Cardiac fibroblast (primary cell): ENCODE measurements around the gene UBLCP1.

Source experiments
- DNase-seq, 2 donors: peaks; one replicate each; pipeline versions ENCODE4 v3.0.0 to v3.0.0-alpha.2; 2010; ENCODE audit warnings: low read depth in 2 of 2
- H3K4me3 ChIP-seq, 2 donors: replicated peaks in 1 of 2; 1 replicate in 1 of 2; 2 replicates in 1 of 2; pipeline ENCODE4 v1.5.1; 2011; ENCODE audit warnings: low read depth in 2 of 2, low read length in 2 of 2, mild to moderate bottlenecking in 2 of 2, moderate library complexity in 1 of 2
- CTCF ChIP-seq: IDR thresholded peaks from one replicate; pipeline ENCODE4 v1.5.1; 2011; ENCODE audit warnings: low read depth, mild to moderate bottlenecking, low read length, inconsistent platforms

UBLCP1 gene

GRCh38 chr5:159309689-159310433 is 46.8 kb downstream of the UBLCP1 start:
- no peak for DNase-seq
- no peak for TF ChIP-seq CTCF
- no peak overlapping the region for H3K4me3 ChIP-seq

GRCh38 chr5:159310511-159310910 is 47.4 kb downstream of the UBLCP1 start:
- no peak for DNase-seq
- no peak for TF ChIP-seq CTCF
- no peak overlapping the region for H3K4me3 ChIP-seq

DNA sequence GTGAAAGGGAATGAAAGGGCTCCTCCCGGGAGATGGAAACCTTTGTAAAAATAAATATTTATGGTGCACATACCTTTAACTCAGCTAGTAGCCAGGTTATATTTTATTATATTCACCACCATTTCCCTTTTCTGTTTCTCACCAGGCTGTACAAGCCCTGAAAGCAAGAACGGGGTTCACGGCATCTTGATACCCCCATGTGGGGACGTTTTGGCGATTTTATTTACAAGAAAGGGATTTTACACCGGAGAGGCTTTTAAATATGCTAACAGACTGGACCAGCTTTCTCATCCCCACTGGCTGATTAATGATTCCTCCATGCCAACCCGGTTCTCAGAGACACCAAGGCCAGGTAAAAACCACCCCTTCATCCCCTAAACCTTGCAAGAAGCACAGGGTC is 48.0 kb downstream of the UBLCP1 start:
- no peak for TF ChIP-seq CTCF
- H3K4me3 ChIP-seq, result no peak overlapping the region
- DNase-seq, result no peak

DNA sequence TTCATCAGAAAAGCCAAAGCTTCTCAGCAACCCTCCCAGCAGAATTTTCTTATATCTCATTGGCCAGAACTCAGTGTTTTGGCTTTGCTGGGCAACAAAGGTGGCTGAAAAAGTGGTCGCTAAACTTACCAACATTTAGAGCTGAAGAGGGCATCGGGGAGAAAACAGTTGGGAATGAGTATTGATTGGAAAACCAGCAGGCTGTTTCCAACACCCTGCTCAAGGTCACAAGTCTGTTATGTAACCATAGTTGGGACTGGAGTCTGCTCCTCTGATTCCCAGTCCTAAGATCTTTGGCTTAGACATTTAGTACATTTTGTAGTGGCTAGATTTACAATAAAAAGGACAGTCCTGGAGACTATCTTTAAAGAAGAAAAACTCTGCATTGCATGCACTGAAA is 50.1 kb downstream of the UBLCP1 start:
- TF ChIP-seq CTCF, result no peak
- DNase-seq, result no peak
- no peak overlapping the region for H3K4me3 ChIP-seq

DNA sequence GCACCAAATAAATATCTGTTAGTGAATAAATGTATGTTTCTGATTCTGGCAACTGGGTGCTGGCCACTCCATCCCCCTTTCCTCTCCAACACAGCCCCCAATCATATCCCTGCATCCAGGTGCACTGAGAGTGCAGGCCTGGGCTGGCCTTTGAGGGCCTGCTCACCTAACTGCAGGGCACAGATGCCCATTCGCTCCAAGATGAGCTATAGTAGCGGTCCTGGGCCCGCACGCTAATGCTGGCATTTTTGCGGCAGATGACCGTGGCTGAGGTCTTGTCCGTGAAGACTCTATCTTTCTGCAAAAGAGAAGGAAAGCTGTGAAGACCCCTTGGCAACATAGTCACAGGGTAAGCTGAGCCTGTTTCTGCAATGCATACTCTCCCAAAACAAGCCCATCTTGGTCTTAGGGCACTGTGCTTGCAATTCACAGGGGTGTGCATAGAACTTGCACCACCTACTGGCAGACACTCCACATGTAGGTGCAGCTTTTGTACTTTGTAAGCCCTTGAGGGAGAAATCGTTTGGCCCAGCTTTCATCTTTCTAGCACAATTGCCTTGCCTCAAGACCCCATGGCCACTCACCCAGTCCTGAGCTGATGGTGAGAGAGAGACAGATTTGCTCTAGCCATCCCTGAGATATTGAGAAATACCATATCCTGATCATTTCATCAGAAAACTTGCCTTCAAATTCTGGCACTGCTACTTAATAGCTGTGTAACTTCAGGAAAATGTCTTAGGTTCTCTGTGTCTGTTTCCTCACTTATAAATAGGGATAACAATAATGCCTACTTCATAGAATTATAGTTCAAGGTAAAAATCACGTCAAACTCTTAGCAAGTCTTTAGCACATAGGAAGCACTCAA is 53.7 kb downstream of the UBLCP1 start:
- TF ChIP-seq CTCF, result peak; percentile 78
- peak; percentile 79 to 80 for DNase-seq

GRCh38 chr5:159317849-159318248 is 54.8 kb downstream of the UBLCP1 start:
- H3K4me3 ChIP-seq, result no peak overlapping the region
- TF ChIP-seq CTCF, result no peak
- no peak for DNase-seq

More for the DNA sequence above, 53.7 kb downstream of the UBLCP1 start:
- H3K4me3 ChIP-seq, result no peak overlapping the region
